Stimulated activated CD8-positive, alpha-beta memory T cell treated with anti-CD3 and anti-CD28 coated beads, Interleukin-12 subunit alpha, Interleukin-12 subunit beta, amount 100 ng/mL, for 1 hour (primary cell): ENCODE measurements around the gene CERS1.

Experiments
- DNase-seq: peaks from one replicate; pipeline ENCODE4 v3.0.0-alpha.2; 2020; ENCODE audit warnings: low read depth

The CERS1 gene

GRCh38 chr19:18870531-18871172 lies 25.3 kb downstream of the CERS1 start:
- no peak for DNase-seq

GRCh38 chr19:18869781-18870530 lies 26.0 kb downstream of the CERS1 start:
- no peak for DNase-seq

- DNase-seq, result no peak
Measured at GRCh38 chr19:18869023-18869618, 26.8 kb downstream of the CERS1 start.

- no peak for DNase-seq
Measured at GRCh38 chr19:18868380-18869022, 27.5 kb downstream of the CERS1 start.

GRCh38 chr19:18867751-18868150 lies 28.2 kb downstream of the CERS1 start:
- no peak for DNase-seq

- no peak for DNase-seq
Measured at GRCh38 chr19:18867199-18867598, 28.8 kb downstream of the CERS1 start.

GRCh38 chr19:18866800-18867123 lies 29.2 kb downstream of the CERS1 start:
- DNase-seq, result no peak

- peak; percentile 24 for DNase-seq
Measured at GRCh38 chr19:18865973-18866799, 29.8 kb downstream of the CERS1 start.

- DNase-seq, result no peak
Measured at GRCh38 chr19:18865106-18865972, 30.6 kb downstream of the CERS1 start.

GRCh38 chr19:18863843-18864362 lies 32.1 kb downstream of the CERS1 start:
- no peak for DNase-seq

- no peak for DNase-seq
Measured at GRCh38 chr19:18862976-18863842, 32.7 kb downstream of the CERS1 start.

- no peak for DNase-seq
Measured at GRCh38 chr19:18861917-18862316, 34.0 kb downstream of the CERS1 start.

GRCh38 chr19:18861235-18861634 lies 34.7 kb downstream of the CERS1 start:
- no peak for DNase-seq

GRCh38 chr19:18860725-18861124 lies 35.2 kb downstream of the CERS1 start:
- no peak for DNase-seq

GRCh38 chr19:18860302-18860700 lies 35.7 kb downstream of the CERS1 start:
- DNase-seq, result no peak

GRCh38 chr19:18859676-18860301 lies 36.2 kb downstream of the CERS1 start:
- no peak for DNase-seq

- DNase-seq, result no peak
Measured at GRCh38 chr19:18858906-18859646, 36.9 kb downstream of the CERS1 start.

- DNase-seq, result no peak
Measured at GRCh38 chr19:18857223-18857622, 38.7 kb downstream of the CERS1 start.
